HUDEP-2 (cell line): ENCODE results near the gene NECAB3.
"Not testable (repeated sequence)": the region's sequence is repeated elsewhere in the genome, so short reads cannot be mapped to it uniquely, and the experiment has no call there.

ENCODE experiments used
- DNase-seq, 76 experiments: peaks; one replicate each; lab custom pipeline; 2025; ENCODE audit not compliant: unreplicated experiment in 76 of 76; lab: John Stamatoyannopoulos, UW

The NECAB3 gene

DNA sequence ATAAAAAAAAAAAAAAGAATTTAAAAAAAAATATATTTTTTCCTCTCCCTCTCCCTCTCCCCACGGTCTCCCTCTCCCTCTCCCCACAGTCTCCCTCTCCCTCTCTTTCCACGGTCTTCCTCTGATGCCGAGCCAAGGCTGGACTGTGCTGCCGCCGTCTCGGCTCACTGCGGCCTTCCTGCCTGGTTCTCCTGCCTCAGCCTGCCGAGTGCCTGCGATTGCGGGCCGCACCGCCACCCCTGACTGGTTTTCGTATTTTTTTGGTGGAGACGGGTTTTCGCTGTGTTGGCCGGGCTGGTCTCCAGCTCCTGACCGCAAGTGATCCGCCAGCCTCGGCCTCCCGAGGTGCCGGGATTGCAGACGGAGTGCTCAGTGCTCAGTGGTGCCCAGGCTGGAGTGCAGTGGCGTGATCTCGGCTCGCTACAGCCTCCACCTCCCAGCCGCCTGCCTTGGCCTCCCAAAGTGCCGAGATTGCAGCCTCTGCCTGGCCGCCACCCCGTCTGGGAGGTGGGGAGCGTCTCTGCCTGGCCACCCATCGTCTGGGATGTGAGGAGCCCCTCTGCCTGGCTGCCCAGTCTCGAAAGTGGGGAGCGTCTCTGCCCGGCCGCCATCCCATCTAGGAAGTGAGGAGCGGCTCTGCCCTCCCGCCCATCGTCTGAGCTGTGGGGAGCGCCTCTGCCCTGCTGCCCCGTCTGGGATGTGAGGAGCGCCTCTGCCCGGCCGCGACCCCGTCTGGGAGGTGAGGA, 26.6 kb upstream of the NECAB3 start:
- not testable (repeated sequence) for DNase-seq

DNA sequence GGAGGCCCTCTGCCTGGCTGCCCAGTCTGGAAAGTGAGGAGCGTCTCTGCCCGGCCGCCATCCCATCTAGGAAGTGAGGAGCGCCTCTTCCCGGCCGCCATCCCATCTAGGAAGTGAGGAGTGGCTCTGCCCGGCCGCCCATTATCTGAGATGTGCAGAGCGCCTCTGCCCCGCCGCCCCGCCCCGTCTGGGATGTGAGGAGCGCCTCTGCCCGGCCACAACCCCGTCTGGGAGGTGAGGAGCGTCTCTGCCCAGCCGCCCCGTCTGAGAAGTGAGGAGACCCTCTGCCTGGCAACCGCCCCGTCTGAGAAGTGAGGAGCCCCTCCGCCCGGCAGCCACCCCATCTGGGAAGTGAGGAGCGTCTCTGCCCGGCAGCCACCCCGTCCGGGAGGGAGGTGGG, 24.7 kb upstream of the NECAB3 start:
- not testable (repeated sequence) for DNase-seq

GRCh38 chr20:33697129-33697528, 22.9 kb upstream of the NECAB3 start:
- no peak for DNase-seq

GRCh38 chr20:33696448-33696847, 22.2 kb upstream of the NECAB3 start:
- DNase-seq = no peak

DNA sequence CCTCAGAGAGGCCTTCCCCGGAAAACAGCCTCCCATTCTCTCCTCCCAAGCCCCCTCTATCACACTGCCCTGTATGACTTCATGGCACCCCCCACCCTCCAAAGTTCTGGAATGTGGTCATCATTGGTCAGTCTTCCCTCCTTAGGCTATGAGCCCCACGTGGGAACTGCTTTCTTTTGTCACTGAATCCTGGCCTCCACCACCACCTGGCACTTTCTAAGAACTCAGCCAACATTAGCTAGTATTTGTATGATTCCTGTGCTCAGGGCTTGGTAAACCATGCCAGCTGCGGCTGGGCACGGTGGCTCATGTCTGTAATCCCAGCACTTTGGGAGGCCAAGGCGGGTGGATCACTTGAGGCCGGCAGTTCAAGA, 20.4 kb upstream of the NECAB3 start:
- no peak for DNase-seq

DNA sequence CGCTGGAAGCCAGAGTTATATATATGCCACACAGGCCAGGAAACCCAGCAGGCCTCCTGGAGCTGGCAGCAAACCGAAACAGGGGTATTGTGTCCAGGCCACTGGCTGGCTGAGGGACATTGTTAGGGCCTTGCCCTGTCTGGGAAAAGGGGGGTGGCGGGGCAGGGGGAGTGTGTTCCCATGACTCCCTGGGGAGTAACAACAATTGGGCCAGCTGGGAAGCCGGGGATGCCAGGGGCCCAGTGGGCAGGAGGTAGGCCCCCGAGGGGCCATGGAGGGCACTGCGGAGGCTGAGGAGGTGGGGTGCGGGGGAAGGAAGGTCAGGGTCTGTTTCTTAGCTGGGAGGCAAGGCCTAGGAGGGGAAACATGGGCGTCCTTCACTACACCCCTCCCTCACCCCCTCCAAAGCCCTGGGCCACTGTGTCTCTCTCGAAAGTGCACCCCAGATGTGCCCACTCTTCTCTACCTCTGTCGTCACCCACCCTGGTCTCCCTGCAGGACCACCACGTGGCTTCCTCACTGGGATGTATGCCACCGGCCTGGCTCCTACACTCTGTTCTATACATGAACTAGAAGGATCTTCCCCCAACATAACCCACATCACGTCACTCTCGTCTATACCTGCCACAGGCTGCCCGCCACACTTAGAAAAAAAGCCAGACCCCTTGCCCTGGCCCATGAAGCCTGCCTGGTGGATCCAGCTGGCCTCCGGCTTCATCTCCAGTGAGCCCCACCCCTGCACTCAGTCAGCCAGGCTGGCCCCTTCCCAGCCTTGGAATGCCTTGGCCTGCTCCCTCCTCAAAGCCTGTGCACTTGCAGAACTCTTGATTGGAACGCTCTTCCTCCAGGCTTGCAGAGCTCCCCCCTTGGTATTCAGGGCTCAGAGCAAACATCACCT, 19.8 kb upstream of the NECAB3 start:
- no peak for DNase-seq

- no peak for DNase-seq
Measured at GRCh38 chr20:33693289-33693688, 19.1 kb upstream of the NECAB3 start.

DNA sequence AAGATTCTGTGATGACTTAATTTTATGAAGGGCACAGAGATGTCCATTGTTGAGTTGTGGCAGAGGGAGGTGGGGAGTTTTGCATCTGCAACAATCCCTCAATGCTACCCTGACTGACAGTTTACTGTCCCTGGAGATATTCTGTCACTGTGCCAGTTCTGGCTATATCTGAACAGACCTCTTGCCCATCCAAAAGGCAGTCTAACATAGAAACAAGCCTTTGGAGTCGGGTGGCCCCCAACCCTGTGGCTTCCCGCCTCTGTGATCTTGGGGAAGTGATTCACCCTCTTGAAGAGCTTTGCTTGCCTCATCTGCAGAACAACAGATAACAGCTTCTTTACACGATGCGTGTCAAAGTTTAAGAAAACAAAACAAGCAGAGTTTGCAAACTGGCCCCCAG, 15.7 kb upstream of the NECAB3 start:
- peak in 73 of 76 experiments; percentile 74 to 99 (median 94) for DNase-seq

DNA sequence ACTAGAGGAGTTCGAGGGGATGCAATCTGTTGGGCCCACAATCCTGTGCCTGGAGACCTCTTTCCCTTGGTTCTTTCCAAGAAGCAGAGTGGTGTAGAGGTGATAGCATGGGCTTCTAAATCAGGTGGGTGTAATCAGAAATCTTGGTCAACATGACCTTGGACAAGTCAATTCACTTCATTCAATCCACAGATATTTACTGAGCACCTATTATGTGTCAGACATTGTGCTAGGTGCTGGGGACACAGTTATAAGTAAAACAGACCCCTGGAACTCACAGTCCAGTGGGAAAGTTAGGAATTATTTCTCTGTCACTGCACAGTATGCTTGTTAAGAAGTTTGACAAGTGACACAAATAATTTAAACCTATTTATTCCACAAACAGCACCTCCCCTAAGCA, 15.3 kb upstream of the NECAB3 start:
- DNase-seq = peak in 2 of 76 experiments; percentile 39

DNA sequence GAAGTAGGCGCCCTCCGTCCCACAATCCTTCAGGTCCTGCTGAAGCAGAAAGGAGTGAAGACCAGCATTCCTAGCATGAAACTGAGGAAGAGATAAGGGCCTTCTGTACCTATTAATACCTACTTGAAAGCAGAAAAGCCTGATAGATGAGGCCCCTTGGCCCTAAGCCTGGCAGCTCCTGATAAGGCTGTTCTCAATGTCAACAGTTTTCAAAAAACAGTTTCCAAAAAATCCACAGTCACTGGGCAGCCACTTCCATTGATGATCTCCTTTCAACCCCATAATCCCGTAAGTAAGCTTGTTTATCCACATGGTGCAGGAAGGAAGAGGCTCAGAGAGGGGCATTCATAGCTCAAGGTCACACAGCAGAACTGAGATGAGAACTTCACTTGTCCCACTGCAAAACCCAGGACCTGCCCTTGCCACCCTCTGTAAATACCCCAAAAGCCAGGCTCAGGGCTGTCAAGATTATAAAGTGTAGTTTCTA, 14.8 kb upstream of the NECAB3 start:
- DNase-seq = peak in 67 of 76 experiments; percentile 11 to 82 (median 45)

- DNase-seq = no peak
Measured at GRCh38 chr20:33687993-33688937, 14.0 kb upstream of the NECAB3 start.

- peak in 13 of 76 experiments; percentile 8 to 47 (median 22) for DNase-seq
Measured at GRCh38 chr20:33687370-33687915, 13.2 kb upstream of the NECAB3 start.

GRCh38 chr20:33686984-33687366, 12.7 kb upstream of the NECAB3 start:
- DNase-seq = no peak

DNA sequence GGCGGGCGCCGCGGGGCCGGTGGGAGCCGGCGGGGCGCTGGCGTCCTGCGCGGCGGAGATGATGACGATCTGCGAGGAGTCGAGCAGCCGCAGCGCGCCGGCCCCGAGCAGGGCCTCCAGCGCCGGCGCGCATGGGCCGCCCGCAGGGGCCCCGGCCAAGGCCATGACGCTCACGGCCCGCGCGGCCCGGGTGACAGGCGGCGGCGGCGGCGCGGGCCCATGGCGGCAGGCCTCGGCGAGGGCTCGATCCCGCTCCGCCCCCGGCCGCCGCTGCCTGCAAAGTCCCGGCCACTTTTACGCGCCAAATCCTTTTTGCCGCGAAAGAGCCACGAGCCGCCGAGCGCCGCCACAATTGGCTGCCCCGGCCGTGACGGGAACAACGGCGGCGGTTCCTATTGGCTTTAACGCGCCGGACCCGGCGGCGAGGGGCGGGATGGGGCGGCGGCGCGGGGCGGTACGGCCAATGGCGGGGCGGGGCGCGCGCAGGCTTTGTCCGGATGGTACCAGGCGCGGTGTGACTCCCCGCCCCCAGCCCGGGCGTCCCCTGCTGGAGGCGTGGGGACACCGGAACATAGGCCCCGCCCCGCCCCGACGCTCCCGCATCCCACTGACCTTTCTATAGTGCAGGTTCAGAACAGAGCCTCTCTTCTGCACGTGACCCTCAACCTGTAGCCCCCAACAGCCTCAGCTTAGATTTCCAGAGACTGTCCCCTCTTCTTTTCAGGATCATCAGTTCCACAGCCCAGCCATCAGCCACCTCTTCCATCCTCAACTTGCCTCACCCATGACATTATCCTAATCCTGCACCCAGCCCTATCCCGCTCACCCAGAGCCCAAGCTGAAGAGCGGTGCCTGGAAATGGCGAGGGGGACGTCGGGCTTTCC, 12.1 kb upstream of the NECAB3 start, which contains the start of gene E2F1:
Gene E2F1, minus strand, starts transcription at position 286 of the 884 bp plus-strand sequence. Its CDS starts 121 bp downstream, at position 165.
- DNase-seq = peak in 75 of 76 experiments; percentile 24 to 98 (median 92)

DNA sequence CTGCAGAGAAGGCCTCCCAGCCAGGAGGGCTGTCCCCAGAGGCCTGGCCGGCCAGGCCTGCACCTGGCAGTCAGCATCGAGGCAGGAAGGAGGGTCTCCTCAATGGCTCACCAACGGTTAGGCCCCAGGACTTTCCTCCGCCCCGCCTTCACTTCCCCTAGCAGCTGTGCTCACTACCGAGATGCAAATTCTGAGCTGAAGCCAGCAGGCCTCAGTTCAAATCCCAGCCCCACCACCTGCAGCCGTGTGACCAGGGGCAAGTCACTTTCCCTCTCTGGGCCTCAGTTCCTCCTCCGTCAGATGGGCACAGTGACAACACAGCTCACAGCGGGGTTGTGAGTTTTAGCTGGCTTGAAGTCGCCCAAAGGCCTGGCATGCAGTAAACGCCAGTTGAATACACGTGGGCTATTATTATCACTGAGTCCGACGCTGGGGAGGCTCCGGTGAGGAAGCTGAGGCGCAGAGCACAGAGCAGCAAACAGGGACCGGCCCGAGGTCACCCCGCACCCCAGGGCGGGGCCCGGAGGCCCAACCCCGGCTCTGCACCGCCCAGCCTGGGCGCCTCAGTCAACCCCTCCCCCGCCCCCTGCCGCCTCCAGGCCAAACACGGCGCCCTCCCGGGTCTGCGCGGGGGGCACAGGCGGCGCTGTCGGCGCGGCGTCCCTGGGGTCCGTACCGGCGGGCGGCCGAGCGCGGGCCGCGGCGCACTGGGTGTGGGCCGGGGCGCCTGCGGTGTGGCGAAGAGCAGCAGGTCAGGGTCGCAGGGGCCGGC, 11.3 kb upstream of the NECAB3 start:
- peak in 67 of 76 experiments; percentile 22 to 83 (median 59) for DNase-seq

DNA sequence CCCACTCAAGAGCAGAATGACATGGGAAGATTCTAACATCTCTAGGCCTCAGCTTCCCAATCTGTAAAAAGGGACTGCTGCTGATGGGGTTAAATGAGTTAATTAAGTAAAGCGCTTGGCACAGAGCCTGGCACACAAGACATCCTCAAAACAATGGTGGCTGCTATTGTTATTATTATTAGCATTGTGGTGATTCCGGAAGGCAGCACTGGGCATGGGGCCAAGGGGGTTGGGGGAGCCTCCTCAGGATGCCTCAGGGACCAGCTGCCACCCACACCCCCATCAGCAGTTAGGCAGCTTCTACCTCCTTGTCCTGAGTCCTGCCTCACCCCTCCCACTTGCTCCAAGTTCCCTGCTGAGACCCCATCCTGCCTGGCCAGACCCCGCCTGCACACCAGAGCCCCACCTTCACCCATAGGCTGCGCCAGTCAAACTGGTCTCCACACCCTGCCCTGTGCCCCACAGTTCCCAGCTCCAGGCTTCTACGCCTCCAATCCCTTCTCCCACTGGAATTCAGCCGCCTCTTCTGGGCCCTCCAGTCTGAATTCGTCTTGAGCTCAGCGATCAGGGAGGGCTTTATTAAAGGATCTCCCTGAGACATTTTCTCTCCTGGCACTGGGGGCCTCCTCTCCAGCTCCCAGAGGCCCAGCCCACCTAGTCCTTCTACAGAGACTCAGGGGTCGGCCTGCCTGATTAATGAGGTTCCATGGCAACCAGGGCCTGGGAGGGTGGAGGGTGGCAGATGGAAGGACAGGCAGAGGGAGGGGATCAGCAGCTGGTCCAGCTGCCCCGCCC, 10.5 kb upstream of the NECAB3 start:
- DNase-seq = peak in 4 of 76 experiments; percentile 13 to 59 (median 18)

DNA sequence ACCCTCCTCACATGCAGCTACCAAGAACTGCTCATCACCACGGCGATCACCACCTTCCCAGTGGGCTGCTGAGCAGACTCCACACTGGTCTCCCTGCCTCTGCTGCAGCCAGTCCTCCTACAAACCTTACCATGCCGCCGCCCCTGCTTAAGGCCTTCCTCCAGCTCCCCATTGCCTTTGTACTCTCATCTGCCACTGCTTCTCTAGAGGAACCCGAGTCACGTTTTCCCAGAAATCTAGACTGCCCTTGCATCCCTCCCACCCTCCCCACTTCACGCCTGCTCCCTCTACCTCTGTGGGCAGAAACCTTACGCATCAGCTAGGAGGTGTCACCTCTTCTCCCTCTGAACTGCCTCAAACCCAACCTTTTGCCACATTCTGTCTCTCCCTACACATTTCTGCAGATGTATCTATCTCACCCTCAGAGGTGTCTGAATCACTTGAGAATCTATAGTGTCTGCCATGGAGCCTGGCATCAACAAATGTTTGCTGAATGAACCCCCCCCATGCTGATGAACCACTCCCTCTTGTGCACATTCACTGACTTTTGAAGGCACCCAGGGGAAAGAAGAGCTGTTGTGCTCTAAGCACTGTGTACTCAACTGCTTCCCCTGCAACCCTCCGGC, 7.6 kb upstream of the NECAB3 start:
- DNase-seq = no peak
